NOMO-1 (cell line): ENCODE measurements around the gene VSTM2B.
"Not testable (repeated sequence)": the region's sequence is repeated elsewhere in the genome, so short reads cannot be mapped to it uniquely, and the experiment has no call there.

Source experiments
- DNase-seq, 2 experiments: peaks; one replicate each; lab custom pipeline; 2025; ENCODE audit not compliant: unreplicated experiment in 2 of 2; lab: John Stamatoyannopoulos, UW

Gene VSTM2B

GRCh38 chr19:29544656-29545360 is 19.0 kb downstream of the VSTM2B start:
- DNase-seq, result no peak

DNA sequence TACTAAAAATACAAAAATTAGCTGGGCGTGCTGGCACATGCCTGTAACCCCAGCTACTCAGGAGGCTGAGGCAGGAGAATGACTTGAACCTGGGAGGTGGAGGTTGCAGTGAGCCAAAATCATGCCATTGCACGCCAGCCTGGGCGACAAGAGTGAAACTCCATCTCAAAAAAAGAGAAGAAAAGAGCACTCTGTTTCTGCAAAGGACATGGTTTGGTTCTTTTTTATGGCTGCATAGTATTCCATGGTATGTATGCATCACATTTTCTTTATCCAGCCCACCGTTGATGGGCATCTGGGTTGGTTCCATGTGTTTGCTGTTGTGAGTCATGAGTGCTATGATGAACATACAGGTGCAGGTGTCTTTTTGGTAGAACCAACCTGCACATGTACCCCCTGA is 19.7 kb downstream of the VSTM2B start:
- DNase-seq, result not testable (repeated sequence)

DNA sequence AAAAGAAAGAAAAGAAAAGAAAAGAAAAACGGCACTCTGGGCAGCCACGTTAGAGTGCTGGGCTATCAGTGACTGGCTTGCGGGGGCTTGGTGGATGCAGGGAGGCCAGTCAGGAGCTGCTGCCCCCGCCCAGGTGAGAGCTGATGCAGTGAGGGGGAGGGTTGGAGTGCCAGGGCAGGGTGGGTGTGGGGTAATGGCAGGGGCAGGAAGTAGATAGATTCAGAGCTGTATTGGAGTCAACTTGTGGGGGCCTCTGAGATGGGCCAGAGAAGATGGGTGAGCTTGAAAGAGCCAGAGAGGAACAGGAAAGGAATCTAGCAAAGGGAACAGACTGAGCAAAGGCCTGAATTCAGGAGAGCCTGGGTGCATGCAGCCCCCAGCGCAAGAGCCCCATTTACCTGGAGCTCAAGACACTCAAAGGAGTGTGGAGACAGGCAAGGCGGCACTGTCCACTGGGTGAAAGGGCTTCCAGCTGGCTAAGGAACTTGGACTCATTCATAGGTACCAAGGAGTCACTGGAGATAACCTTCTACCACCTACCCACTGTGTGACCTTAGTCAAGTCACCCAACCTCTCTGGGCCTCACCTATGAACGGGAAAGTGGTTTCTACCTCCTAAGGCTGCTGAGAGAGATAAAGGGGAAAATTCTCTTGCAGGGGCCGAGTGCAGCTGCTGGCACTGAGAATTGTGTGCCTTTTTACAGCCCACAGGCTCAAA is 20.2 kb downstream of the VSTM2B start:
- no peak for DNase-seq

DNA sequence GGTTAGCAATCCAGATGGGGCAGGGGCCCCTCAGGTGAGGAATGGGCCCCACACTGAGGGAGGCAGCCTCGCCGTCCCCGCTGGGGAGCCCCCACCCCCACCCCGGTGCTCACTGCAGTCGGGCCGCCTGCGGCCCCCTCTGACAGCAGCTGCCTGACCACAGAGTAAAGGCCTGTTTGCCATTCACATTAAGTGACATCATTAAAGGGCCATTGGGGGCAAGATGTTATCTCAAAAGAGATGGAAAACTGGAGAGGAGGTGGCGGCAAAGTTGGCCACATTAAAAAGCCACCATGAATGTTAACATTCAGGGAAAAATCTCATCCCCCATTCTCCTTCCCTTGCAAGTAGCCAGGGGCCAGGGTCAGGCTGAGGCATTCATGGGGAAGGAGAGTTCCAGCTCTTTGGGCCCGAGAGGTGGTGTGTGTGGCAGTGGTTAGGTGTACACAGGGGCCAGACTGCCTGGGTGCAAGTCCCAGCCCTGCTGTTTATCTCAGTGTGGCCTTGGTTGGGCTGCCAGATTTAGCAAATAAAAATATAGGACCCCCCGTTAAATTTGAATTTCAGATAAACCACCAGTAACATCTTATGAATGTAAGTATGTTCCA is 20.9 kb downstream of the VSTM2B start:
- DNase-seq, result no peak

GRCh38 chr19:29547361-29547960 is 21.7 kb downstream of the VSTM2B start:
- DNase-seq, result no peak

DNA sequence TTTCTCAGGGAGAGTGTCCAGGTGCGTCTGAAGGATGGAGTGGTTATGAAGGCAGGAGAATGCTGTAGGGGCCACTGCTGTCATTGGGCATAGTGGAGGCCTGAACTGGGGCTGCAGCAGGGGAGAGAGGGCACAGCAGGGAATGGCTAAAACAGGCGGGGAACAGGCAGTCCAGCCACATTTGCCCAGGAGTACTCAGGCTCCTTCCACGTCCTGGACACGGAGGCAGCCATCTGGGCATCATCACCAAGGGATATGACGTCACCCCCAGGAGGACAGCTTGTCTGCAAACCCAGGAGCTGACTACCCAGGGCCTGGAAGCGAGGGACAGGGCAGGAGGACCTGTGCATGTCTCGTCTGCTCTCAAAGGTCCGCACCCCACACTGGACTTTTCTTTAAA is 22.2 kb downstream of the VSTM2B start:
- DNase-seq, result no peak

DNA sequence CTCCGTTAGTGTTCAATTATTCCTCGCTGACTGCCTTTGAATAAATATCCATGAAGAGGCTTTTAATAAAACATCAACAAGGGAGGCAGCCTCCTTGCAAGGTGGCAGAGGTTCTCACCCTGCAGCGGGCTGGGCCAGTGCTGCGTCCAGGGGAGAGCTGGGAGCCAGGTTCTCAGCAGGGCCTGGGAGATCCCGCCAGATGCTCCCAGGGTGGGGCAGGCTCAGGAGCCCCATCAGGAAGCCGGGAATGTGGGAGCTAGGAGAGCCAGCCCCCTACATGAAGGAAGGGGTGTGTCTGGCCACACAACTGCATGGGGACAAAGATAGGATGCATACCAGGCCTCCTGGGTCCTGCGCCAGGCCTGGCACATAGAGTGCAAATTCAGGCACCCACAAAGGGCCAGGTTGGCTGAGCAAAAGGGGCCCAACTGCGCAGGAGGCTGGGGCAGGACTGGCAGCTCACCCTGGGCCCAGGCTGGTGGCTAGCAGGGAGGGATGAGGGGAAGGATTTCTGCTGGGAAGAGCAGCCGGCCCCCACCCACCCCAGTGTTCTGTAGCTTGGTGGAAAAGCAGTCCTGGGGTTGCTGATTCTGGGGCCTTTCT is 22.8 kb downstream of the VSTM2B start:
- no peak for DNase-seq

GRCh38 chr19:29549105-29550070 is 23.6 kb downstream of the VSTM2B start:
- DNase-seq, result no peak

DNA sequence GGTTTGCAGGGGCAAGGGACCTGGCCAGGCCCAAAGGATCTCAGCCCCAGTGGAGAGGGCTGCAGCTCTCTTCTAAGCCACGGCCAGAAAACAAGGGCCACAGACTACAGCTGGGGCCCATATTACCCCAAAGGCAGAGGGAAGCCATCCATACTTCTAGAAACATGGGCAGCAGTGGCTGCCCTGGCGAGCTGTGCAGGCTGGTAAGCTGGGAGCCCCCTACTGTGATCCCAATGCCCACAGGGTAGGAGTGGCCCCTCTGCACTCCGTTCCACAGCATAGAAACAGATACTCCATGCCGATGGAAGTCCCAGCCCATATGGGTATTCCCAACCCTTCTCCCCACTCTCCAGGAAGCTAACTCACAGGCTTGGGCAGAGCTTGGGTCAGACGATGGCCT is 25.1 kb downstream of the VSTM2B start:
- DNase-seq, result no peak

- DNase-seq, result no peak
Observed at GRCh38 chr19:29551774-29552173, 26.0 kb downstream of the VSTM2B start.

DNA sequence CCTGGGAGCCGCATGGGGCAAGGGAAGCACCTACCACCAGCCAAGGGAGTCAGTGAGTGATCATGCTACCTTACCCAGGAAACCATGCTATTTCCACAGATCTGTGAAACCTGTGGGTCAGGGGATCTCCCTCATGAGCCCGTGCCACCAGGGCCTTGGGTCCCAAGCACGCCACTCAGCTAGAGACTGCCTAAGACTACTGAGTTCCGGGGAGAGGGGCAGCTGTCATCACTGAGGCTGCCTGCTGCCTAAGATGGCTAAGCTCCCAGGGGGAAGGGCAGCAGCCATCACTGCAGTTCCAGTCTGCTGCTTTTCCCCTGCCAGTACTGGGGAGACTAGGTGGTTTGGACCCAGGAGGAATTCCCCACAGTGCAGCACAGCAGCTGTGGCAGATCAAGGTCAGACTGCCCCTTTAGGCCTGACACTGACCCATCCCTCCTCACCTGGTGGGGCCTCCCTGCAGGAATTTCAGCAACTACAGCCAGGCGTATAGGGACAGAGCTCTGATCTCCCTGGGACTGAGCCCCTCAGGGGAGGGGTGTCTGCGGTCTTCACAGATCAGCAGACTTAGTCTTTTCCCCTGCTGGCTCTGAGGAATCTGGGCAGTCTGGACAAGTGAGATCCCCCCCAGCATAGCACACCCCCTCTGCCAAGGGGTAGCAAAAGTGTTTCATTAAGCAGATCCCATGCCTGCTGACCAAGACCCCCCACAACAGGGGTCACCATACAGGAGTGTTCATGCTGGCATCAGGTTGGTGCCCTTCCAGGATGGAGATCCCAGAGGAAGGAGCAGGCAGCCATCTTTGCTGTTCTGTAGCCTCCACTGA is 26.9 kb downstream of the VSTM2B start:
- no peak for DNase-seq

DNA sequence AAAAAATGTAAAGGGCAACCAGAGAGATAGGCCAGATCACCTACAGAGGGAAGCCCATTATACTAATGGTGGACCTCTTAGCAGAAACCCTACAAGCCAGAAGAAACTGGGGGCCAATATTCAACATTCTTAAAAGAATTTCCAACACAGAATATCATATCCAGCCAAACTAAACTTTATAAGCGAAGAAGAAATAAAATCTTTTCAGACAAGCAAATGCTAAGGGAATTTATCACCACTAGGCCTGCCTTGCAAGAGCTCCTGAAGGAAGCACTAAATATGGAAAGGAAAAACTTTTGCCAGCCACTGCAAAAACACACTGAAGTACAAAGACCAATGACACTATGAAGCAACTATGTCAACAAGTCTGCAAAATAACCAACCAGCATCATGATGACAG is 28.4 kb downstream of the VSTM2B start:
- DNase-seq, result no peak

DNA sequence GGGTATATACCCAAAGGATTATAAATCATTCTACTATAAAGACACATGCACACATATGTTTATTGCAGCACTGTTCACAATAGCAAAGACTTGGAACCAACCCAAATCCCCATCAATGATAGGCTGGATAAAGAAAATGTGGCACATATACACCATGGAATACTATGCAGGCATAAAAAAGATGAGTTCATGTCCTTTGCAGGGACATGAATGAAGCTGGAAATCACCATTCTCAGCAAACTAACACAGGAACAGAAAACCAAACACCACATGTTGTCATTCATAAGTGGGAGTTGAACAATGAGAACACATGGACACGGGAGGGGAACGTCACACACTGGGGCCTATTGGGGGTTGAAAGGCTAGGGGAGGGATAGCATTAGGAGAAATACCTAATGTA is 33.3 kb downstream of the VSTM2B start:
- not testable (repeated sequence) for DNase-seq

- DNase-seq, result no peak
Observed at GRCh38 chr19:29559743-29560142, 33.9 kb downstream of the VSTM2B start.

GRCh38 chr19:29560313-29561075 is 34.7 kb downstream of the VSTM2B start:
- no peak for DNase-seq

DNA sequence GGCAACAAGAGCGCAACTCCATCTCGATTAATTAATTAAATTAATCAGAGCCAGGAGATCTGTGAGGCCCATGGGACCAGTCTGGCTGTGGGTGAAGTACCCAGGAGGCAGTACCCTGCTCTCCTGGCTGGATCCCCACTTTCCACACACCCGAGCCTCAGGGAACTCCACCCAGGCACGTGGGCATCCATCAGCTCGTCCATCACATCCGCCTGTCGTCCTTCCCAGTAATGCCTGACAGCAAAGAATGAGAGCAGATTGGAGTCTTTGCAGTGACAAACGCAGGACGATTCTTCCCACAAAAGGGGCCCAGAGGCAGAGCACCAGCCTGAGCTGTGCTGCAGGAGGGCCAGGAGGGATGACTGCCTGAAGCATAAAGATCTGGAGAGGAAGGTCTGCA is 35.8 kb downstream of the VSTM2B start:
- no peak for DNase-seq

DNA sequence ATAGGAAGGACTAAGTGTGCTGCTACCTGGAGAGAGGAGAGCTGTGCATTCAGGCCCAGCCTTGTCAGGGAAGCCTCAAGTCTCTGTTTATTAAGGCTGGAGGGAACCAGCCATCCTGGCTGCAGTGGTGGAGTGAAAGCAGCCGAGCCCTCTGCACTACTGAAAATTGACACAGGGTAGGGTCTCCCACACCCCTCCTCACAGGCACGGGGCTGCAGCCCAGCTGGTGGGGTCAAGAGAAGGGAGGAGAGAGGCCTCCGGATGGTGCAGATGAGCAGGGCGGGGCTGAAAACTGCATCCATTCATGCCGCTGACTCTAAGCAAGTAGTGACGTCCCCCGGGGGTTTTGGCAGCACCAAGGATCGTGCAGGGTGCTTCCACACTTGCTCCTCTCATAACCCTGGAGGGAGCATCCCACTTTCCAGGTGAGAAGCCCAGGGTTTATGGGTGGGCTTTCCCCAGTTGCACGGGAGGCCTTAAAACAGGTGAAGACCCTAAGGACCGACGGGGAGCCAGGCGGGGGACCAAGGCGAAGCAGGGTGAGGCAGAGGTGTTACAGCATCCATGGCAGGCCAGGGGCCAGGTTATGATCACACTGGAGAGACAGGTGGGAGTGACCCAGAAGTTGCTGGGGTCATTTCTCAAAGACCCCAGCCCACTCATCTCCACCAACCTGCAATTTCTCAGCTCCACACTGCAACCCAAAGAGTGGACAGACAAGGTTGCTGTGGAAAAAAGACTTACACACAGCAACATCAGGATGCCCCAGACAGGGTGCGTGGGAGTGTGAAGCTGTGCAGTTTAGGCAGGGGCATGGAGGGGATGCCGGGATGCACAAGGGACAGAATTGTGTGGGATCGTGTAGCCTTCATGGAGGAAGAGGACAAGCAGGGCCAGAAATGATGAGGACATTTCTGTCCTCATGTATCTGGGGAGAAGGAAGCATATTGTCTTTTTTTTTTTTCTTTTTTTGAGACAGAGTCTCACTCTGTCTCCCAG is 36.8 kb downstream of the VSTM2B start:
- no peak for DNase-seq
